Measurements from ENCODE around the gene TMOD1. TPM values are rescaled to one million over a fixed set of nuclear protein-coding genes. Genes with fewer than 3 reads are reported as not detected.
A peak's percentile ranks its signal among the peaks of the same experiment; 100 is the strongest.

The TMOD1 gene
- total RNA-seq, 4 donors from 2014 or later, result 33.4 to 38.6 (median 37.0) TPM

GRCh38 chr9:97468658-97469448, 32.6 kb upstream of the TMOD1 start:
- WGBS, 2 donors, result 67 to 77% methylated on average over 4 of the region's 4 CpGs
- peak overlapping the region; percentile 67 to 85 (median 78) for H3K27ac ChIP-seq
- H3K9me3 ChIP-seq, result no peaks in the 10 kb centered on the region
- DNase-seq, result peak; percentile 86 to 87
- peaks cover 7 to 8% of the 10 kb centered on the region in 2 donors for H3K4me1 ChIP-seq
- intact Hi-C loops (cut with DNase I), result loop anchor here (2.0 kb wide), 1 partner anchor 146 kb away; no protein-coding TSS in a partner anchor
- H3K4me3 ChIP-seq (replicated peaks in 1 of 3), result no peak overlapping the region
- H3K27me3 ChIP-seq, result no peaks in the 10 kb centered on the region
- no peaks in the 10 kb centered on the region for H3K36me3 ChIP-seq
- peak in 1 of 2 donors; percentile 39 for TF ChIP-seq POLR2A (IDR thresholded peaks at IDR 0.05)
- TF ChIP-seq, protein P1, sequence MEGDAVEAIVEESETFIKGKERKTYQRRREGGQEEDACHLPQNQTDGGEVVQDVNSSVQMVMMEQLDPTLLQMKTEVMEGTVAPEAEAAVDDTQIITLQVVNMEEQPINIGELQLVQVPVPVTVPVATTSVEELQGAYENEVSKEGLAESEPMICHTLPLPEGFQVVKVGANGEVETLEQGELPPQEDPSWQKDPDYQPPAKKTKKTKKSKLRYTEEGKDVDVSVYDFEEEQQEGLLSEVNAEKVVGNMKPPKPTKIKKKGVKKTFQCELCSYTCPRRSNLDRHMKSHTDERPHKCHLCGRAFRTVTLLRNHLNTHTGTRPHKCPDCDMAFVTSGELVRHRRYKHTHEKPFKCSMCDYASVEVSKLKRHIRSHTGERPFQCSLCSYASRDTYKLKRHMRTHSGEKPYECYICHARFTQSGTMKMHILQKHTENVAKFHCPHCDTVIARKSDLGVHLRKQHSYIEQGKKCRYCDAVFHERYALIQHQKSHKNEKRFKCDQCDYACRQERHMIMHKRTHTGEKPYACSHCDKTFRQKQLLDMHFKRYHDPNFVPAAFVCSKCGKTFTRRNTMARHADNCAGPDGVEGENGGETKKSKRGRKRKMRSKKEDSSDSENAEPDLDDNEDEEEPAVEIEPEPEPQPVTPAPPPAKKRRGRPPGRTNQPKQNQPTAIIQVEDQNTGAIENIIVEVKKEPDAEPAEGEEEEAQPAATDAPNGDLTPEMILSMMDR (IDR thresholded peaks at IDR 0.05), result peak; percentile 53 to 99 (median 86)

GRCh38 chr9:97470076-97470475, 31.4 kb upstream of the TMOD1 start:
- no peak for TF ChIP-seq POLR2A (IDR thresholded peaks at IDR 0.05)
- TF ChIP-seq, protein P1 (IDR thresholded peaks at IDR 0.05), result peak in 4 of 6 experiments; percentile 39 to 64 (median 56)
- peaks cover 7 to 8% of the 10 kb centered on the region in 2 donors for H3K4me1 ChIP-seq
- 85 to 88% methylated on average over 2 of the region's 2 CpGs for WGBS, 2 donors
- peak; percentile 48 to 50 for DNase-seq
- H3K27ac ChIP-seq, result peak overlapping the region in 2 of 3 donors; percentile 2 to 85
- no peaks in the 10 kb centered on the region for H3K27me3 ChIP-seq
- no peaks in the 10 kb centered on the region for H3K9me3 ChIP-seq
- intact Hi-C loops (cut with DNase I), result no loop called here
- no peak overlapping the region for H3K4me3 ChIP-seq (replicated peaks in 1 of 3)
- no peaks in the 10 kb centered on the region for H3K36me3 ChIP-seq

- WGBS, 2 donors, result 84% methylated on average over 3 of the region's 3 CpGs
- Histone ChIP-seq H3K4me3 (replicated peaks in 1 of 3) (no peak overlapping the region), H3K27ac (no peak overlapping the region), H3K27me3 (no peaks in the 10 kb centered on the region), H3K36me3 (no peaks in the 10 kb centered on the region), H3K4me1 (peaks cover 7 to 8% of the 10 kb centered on the region in 2 donors), H3K9me3 (no peaks in the 10 kb centered on the region)
- intact Hi-C loops (cut with DNase I), result no loop called here
- no peak for DNase-seq
- TF ChIP-seq, protein P1 (IDR thresholded peaks at IDR 0.05), result no peak
- no peak for TF ChIP-seq POLR2A (IDR thresholded peaks at IDR 0.05)
Measured at GRCh38 chr9:97473717-97474116, 27.7 kb upstream of the TMOD1 start.

GRCh38 chr9:97474372-97474925, 27.0 kb upstream of the TMOD1 start:
- intact Hi-C loops (cut with DNase I), result no loop called here
- Histone ChIP-seq H3K27ac (no peak overlapping the region), H3K4me3 (replicated peaks in 1 of 3) (no peak overlapping the region), H3K36me3 (no peaks in the 10 kb centered on the region), H3K27me3 (no peaks in the 10 kb centered on the region), H3K9me3 (no peaks in the 10 kb centered on the region), H3K4me1 (peaks cover 0 to 4% of the 10 kb centered on the region in 2 donors)
- DNase-seq, result no peak
- 89 to 93% methylated on average over 5 of the region's 5 CpGs for WGBS, 2 donors
- TF ChIP-seq, protein P1 (IDR thresholded peaks at IDR 0.05), result no peak
- TF ChIP-seq POLR2A (IDR thresholded peaks at IDR 0.05), result no peak

DNA sequence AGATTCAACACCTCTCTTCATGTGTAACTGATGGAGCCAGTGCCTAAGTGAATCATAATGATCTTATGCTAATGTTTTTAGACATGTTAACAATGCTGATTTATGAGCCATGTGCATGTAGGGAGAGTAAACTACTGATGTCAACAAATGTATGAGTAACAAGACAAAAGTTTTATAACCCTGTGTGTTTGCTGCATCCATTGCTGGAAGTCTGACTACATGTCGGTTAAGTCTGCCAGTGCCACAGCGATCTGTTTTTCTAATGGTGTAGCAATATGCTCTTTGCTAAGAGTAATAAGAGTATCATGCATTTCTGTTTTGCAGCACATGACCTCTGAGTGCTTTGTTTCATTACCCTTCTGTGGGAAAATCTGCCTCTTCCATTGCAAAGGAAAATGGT, 26.4 kb upstream of the TMOD1 start:
- 85 to 91% methylated on average over 2 of the region's 2 CpGs for WGBS, 2 donors
- Histone ChIP-seq H3K9me3 (no peaks in the 10 kb centered on the region), H3K4me3 (replicated peaks in 1 of 3) (no peak overlapping the region), H3K4me1 (peaks cover 0 to 9% of the 10 kb centered on the region in 2 donors), H3K36me3 (no peaks in the 10 kb centered on the region), H3K27ac (no peak overlapping the region), H3K27me3 (no peaks in the 10 kb centered on the region)
- no peak for TF ChIP-seq POLR2A (IDR thresholded peaks at IDR 0.05)
- TF ChIP-seq, protein P1 (IDR thresholded peaks at IDR 0.05), result no peak
- no peak for DNase-seq
- intact Hi-C loops (cut with DNase I), result no loop called here

Data from thyroid gland (tissue), 4 donors.